ENCODE measurements around the gene ZSCAN22. TPM values are rescaled to one million over a fixed set of nuclear protein-coding genes. Genes with fewer than 3 reads are reported as not detected.

Gene ZSCAN22
- total RNA-seq, 2 donors from 2014 or later = 3.8 TPM

DNA sequence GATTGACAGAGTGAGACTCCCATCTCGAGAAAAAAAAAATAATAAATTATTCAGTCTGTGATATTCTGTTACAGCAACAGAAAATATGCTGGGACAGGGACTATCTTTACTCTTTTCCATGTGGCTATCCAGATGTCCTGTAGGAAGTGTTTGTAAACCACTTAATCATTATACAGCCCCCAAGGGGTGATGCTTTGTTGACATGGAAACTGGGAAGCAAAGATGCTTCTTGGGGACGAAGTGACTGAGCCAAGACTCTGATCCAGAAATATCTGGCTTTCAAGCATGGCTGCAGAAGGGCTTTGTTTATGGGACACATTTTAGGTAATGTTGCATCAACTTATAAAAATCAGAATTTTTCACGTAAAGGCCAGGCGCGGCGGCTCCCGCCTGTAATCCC lies 42.6 kb upstream of the ZSCAN22 start:
- Histone ChIP-seq H3K4me3 (ENCODE audit: low read length) (no peak overlapping the region), H3K27me3 (ENCODE audit: control insufficient read depth, insufficient read depth, low read length, poor library complexity, severe bottlenecking) (no peaks in the 10 kb centered on the region), H3K4me1 (ENCODE audit: control insufficient read depth, insufficient read depth, low read length) (no peaks in the 10 kb centered on the region), H3K9me3 (ENCODE audit: control insufficient read depth, low read length) (no peaks in the 10 kb centered on the region), H3K9ac (ENCODE audit: extremely low read depth, low read length, poor library complexity, severe bottlenecking) (no peak overlapping the region), H3K36me3 (ENCODE audit: control insufficient read depth, insufficient read depth, low read length) (peaks cover 65% of the 10 kb centered on the region), H3K27ac (ENCODE audit: low read depth, low read length) (no peak overlapping the region)
- H3K4me3 Mint-ChIP-seq = no peak overlapping the region
- DNase-seq = no peak
- H3K9me3 Mint-ChIP-seq = no peaks in the 10 kb centered on the region
- H3K36me3 Mint-ChIP-seq (ENCODE audit: low read depth) = peaks cover 65% of the 10 kb centered on the region
- no peaks in the 10 kb centered on the region for H3K27me3 Mint-ChIP-seq (ENCODE audit: insufficient read depth)
- H3K4me1 Mint-ChIP-seq = peaks cover 14% of the 10 kb centered on the region
- TF ChIP-seq, protein P1, sequence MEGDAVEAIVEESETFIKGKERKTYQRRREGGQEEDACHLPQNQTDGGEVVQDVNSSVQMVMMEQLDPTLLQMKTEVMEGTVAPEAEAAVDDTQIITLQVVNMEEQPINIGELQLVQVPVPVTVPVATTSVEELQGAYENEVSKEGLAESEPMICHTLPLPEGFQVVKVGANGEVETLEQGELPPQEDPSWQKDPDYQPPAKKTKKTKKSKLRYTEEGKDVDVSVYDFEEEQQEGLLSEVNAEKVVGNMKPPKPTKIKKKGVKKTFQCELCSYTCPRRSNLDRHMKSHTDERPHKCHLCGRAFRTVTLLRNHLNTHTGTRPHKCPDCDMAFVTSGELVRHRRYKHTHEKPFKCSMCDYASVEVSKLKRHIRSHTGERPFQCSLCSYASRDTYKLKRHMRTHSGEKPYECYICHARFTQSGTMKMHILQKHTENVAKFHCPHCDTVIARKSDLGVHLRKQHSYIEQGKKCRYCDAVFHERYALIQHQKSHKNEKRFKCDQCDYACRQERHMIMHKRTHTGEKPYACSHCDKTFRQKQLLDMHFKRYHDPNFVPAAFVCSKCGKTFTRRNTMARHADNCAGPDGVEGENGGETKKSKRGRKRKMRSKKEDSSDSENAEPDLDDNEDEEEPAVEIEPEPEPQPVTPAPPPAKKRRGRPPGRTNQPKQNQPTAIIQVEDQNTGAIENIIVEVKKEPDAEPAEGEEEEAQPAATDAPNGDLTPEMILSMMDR (conservative IDR thresholded peaks at IDR 0.05) = no peak
- no peak overlapping the region for H3K27ac Mint-ChIP-seq
- WGBS, 2 experiments (ENCODE audit: insufficient coverage in 1 of 2, insufficient read length in 1 of 2) = 92 to 100% methylated on average over 6 to 7 of the region's 7 CpGs

GRCh38 chr19:58291943-58292342 lies 34.9 kb upstream of the ZSCAN22 start:
- Histone ChIP-seq H3K4me3 (ENCODE audit: low read length) (peak overlapping the region; percentile 40), H3K4me1 (ENCODE audit: control insufficient read depth, insufficient read depth, low read length) (no peaks in the 10 kb centered on the region), H3K27ac (ENCODE audit: low read depth, low read length) (no peak overlapping the region), H3K27me3 (ENCODE audit: control insufficient read depth, insufficient read depth, low read length, poor library complexity, severe bottlenecking) (no peaks in the 10 kb centered on the region), H3K9ac (ENCODE audit: extremely low read depth, low read length, poor library complexity, severe bottlenecking) (no peak overlapping the region), H3K9me3 (ENCODE audit: control insufficient read depth, low read length) (peaks cover 43% of the 10 kb centered on the region), H3K36me3 (ENCODE audit: control insufficient read depth, insufficient read depth, low read length) (peaks cover 93% of the 10 kb centered on the region)
- peaks cover 51% of the 10 kb centered on the region for H3K9me3 Mint-ChIP-seq
- DNase-seq = no peak
- WGBS, 2 experiments (ENCODE audit: insufficient coverage in 1 of 2, insufficient read length in 1 of 2) = 95 to 98% methylated on average over 5 to 7 of the region's 7 CpGs
- H3K27me3 Mint-ChIP-seq (ENCODE audit: insufficient read depth) = no peaks in the 10 kb centered on the region
- H3K4me3 Mint-ChIP-seq = no peak overlapping the region
- peaks cover 95% of the 10 kb centered on the region for H3K36me3 Mint-ChIP-seq (ENCODE audit: low read depth)
- no peaks in the 10 kb centered on the region for H3K4me1 Mint-ChIP-seq
- TF ChIP-seq, protein P1 (conservative IDR thresholded peaks at IDR 0.05) = no peak
- no peak overlapping the region for H3K27ac Mint-ChIP-seq

DNA sequence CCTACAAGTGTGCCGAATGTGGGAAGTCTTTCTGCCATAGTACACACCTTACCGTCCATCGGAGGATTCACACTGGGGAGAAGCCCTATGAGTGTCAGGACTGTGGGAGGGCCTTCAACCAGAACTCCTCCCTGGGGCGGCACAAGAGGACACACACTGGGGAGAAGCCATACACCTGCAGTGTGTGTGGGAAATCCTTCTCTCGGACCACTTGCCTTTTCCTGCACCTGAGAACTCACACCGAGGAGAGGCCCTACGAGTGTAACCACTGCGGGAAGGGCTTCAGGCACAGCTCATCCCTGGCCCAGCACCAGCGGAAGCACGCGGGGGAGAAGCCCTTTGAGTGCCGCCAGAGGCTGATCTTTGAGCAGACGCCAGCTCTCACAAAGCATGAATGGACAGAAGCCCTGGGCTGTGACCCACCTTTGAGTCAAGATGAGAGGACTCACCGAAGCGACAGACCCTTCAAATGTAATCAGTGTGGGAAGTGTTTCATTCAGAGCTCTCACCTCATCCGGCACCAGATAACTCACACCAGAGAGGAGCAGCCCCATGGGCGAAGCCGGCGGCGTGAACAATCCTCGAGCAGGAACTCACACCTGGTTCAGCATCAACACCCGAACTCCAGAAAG lies 31.9 kb upstream of the ZSCAN22 start:
- Mint-ChIP-seq H3K4me1 (no peaks in the 10 kb centered on the region), H3K36me3 (ENCODE audit: low read depth) (peaks cover 90% of the 10 kb centered on the region), H3K27me3 (ENCODE audit: insufficient read depth) (no peaks in the 10 kb centered on the region), H3K4me3 (no peak overlapping the region), H3K9me3 (peaks cover 51% of the 10 kb centered on the region), H3K27ac (no peak overlapping the region)
- Histone ChIP-seq H3K4me1 (ENCODE audit: control insufficient read depth, insufficient read depth, low read length) (no peaks in the 10 kb centered on the region), H3K9ac (ENCODE audit: extremely low read depth, low read length, poor library complexity, severe bottlenecking) (no peak overlapping the region), H3K4me3 (ENCODE audit: low read length) (no peak overlapping the region), H3K27me3 (ENCODE audit: control insufficient read depth, insufficient read depth, low read length, poor library complexity, severe bottlenecking) (no peaks in the 10 kb centered on the region), H3K9me3 (ENCODE audit: control insufficient read depth, low read length) (peaks cover 43% of the 10 kb centered on the region), H3K27ac (ENCODE audit: low read depth, low read length) (no peak overlapping the region), H3K36me3 (ENCODE audit: control insufficient read depth, insufficient read depth, low read length) (peaks cover 88% of the 10 kb centered on the region)
- 96 to 97% methylated on average over 22 of the region's 22 CpGs for WGBS, 2 experiments (ENCODE audit: insufficient coverage in 1 of 2, insufficient read length in 1 of 2)
- TF ChIP-seq, protein P1 (conservative IDR thresholded peaks at IDR 0.05) = no peak
- no peak for DNase-seq

Data from endodermal cell (in vitro differentiated cells).